ENCODE results near the gene STX2.
"Not testable (repeated sequence)": the region's sequence is repeated elsewhere in the genome, so short reads cannot be mapped to it uniquely, and the experiment has no call there.

The STX2 gene

DNA sequence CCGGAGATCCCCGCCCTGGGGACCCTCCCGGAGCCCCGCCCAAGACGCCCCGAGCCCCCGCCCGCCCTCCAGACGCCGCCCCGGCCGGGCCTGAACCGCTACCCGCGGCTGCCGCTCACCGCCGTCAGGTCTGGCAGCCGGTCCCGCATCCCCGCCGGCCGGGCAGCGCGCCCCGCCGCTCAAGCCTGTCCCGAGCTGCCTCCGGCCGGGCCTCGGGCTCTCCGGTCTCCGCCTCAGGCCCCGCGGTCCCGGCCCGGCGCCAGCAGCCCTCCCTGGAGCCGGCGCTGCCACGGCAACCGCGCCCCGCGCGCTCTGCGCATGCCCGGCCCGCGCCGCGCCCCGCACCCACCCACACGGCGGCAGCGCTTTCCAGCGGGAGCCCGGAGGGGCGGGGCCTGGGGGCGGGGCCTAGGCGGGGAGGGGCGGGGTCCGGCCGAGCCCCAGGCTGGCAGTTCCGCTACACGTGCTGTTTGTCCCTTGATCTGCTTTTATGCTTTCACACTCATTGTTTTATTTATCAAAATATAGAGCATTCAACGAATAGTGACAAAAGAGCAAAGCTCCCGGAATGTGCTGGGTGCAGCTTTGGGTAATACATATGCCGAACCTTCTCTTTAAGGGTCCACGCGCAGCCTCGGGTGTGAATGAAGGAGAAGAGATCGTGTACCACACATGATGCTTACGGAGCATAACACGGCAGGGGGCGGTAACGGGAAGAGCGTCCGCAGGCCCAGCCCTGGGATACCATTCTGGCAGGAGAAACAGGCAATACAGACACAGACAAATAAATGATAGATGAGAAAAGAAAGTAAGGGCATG lies at the start of gene STX2:
TSS of gene STX2 (minus strand) at position 300 of the 819 bp plus-strand sequence. CDS start at position 149, 151 bp downstream.
- DNase-seq: peak; percentile 77 to 95 (median 86)

DNA sequence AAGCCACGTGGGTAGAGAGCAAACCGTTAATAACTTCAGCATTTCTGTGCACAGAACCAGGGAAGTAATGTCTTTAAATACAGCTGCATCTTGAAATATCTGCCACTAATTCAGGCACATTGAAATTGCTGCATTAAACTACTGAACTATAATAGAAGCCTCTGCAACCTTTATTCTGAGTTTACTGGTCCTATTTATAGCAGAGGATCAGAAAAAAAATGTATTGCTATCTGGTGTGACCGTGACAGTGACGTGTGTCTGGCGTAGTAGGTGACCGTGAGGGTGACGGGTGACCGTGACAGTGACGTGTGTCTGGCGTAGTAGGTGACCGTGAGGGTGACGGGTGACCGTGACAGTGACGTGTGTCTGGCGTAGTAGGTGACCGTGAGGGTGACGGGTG lies 48.1 kb upstream of the STX2 start:
- not testable (repeated sequence) for DNase-seq

- DNase-seq: no peak
Measured at GRCh38 chr12:130881548-130881947, 42.5 kb upstream of the STX2 start.

DNA sequence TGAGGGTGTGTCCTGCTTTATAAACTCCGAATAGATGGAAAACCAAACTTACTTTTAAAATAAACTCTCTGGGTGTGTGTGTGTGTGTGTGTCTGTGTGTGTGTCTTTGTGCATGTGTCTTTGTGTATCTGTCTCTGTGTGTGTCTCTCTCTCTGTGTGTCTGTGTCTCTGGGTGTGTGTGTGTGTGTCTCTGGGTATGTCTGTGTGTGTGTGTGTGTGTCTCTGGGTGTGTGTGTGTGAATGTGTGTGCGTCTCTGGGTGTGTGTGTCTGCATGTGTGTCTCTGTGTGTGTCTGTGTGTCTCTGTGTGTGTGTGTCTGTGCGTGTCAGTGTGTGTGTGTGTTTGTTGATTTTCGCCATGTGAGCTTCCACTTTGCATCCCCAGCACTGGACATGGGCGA lies 42.0 kb upstream of the STX2 start:
- DNase-seq: no peak

GRCh38 chr12:130880411-130880885 lies 41.4 kb upstream of the STX2 start:
- no peak for DNase-seq

- peak in 1 of 4 experiments; percentile 12 for DNase-seq
Measured at GRCh38 chr12:130879781-130880389, 40.8 kb upstream of the STX2 start.

DNA sequence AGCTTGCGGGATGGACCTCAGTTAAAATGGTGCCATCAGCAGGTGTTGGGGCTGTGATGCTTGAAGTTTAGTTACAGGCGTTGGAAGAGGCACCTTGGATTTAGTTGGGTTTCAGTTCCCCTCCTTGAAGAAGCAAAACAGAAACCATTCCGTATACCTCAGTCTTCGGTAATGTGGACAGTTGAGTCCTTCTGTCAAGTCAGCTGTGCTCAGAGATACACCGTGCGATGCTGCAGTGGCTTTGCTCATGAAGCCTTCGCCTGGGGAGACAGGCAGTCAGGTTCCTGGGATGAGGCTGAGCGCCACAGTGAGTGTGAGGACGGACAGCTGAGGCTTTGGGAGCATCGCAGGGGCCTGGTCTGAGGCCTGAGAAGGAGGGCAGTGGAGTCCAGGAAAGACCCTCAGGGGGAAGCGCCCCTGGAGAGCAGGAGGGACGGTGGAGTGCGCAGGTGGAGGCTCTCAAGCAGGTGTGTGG lies 40.2 kb upstream of the STX2 start:
- DNase-seq: no peak

DNA sequence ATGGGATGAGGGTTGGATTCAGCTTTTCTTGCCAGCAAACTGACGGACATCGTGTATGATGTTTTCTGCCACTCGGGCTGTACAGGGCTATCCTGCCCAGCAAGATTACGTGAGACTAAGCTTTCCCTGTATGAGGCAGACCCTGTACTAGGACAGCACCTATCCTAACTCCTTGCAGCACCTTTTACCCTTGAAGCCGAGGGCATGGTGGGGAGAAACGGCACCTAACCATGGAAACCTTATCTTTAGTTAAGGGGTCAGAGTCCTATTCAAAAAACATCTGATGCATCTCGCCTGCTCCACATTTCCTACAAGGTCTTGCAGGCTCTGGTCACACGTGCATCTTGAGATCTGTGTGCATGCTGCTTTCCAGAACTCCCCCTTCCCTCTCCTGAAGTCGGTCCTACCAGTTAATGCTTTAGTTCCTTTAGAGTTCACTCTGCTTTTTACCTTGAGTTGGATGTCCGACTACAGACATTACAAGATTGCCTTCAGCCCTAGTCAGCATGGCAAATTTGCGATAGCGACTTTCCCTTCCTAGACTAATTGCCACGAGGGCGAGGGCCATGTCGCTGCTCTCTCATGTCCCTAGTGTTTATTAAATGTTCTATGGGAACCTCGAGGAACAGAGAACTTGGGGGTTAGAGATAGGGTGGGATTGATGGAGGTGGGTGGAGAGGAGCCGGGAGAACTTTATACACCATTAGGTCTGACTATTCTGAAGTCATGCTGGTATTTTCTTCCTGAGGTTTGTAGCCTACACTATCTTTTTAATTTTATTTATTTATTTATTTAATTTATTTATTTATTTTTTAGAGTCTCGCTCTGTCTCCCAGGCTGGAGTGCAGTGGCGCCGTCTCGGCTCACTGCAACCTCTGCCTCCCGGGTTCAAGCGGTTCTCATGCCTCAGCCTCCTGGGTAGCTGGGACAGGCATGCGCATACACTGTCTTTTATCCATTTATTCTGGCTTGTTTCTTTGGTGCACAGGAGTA lies 39.4 kb upstream of the STX2 start:
- DNase-seq: no peak

DNA sequence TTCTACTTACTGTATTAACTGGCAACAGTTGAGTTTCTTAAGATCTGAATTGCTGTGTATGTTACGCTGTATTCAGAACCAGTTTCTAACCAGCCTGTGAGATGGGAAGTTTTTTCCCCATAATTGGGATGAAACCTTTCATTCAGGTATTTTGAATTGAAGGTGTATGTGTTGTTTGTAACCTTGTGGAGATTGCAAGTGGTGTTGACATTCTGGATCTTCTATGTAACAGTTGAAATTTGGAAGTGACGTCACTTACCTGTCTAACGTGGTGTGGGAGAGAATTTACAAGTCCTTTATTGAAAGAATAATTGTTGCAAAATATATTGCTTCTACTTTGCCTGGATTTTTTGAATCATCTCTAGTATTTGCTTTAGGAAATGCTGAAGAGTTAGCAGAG lies 38.3 kb upstream of the STX2 start:
- DNase-seq: no peak

GRCh38 chr12:130876758-130877157 lies 37.7 kb upstream of the STX2 start:
- DNase-seq: no peak

DNA sequence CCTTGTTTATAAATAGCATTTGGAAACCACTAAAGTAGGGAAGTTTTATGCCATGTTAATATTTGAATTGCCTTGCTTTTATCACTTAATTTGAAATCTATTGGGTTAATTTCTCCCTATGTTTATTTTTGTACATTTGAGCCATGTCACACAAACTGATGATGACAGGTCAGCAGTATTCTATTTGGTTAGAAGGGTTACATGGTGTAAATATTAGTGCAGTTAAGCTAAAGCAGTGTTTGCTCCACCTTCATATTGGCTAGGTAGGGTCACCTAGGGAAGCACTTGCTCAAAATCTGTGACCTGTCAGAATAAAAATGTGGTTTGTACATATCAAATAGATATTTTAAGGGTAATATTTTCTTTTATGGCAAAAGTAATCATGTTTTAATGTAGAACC lies 37.2 kb upstream of the STX2 start:
- no peak for DNase-seq

DNA sequence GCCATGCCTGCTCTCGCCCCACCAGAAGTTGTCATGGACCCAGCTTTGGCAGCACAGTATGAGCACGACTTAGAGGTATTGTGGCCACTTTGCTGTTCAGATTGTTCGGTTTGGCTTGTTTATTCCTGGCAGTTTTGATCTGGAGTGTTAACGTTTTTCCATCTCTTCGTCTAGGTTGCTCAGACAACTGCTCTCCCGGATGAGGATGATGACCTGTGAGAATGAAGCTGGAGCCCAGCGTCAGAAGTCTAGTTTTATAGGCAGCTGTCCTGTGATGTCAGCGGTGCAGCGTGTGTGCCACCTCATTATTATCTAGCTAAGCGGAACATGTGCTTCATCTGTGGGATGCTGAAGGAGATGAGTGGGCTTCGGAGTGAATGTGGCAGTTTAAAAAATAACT lies 36.7 kb upstream of the STX2 start:
- DNase-seq: not testable (repeated sequence)

DNA sequence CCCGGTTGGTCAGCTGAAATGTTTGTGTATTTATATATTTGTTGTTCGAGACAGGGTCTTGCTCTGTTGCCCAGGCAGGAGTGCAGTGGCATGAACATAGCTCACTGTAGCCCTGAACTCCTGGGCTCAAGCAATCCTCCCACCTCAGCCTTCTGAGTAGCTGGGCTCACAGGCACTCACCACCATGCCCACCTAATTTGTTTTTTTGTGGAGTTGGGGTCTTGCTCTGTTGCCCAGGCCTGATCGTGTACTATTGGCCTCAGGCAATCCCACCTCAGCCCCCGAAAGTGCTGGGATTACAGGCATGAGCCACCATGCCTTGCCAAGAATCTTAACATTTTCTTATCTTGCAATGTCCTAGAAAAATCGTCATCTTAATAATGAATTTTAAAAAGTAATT lies 36.1 kb upstream of the STX2 start:
- DNase-seq: no peak

DNA sequence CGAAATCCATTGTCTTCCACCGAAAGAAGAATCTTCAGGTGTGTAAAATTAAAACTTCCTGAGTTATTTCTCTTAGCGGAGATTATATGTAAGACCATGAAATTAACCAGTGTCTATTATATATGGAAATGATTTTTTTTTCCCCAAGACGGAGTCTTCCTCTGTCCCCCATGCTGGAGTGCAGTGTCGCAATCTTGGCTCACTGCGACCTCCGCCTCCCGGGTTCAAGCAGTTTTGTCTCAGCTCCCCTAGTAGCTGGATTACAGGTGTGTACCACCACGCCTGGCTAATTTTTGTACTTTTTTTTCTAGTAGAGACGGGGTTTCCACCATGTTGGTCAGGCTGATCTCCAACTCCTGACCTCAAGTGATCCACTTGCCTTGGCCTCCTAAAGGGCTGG lies 35.6 kb upstream of the STX2 start:
- DNase-seq: no peak

DNA sequence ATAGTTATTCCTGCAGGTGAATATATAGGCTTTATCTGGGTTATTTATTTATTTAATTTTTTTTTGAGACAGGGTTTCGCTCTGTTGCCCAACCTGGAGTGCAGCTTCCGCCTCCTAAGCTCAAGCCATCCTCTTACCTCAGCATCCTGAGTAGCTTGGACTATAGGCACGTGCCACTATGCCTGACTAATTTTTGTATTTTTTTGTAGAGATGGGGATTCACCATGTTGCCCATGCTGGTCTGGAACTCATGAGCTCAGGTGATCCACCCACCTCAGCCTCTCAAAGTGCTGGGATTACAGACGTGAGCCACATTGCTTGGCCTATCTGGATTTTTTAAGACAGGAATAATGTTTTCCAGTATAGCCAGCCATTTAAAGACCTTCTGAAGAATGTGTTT lies 34.8 kb upstream of the STX2 start:
- DNase-seq: no peak

DNA sequence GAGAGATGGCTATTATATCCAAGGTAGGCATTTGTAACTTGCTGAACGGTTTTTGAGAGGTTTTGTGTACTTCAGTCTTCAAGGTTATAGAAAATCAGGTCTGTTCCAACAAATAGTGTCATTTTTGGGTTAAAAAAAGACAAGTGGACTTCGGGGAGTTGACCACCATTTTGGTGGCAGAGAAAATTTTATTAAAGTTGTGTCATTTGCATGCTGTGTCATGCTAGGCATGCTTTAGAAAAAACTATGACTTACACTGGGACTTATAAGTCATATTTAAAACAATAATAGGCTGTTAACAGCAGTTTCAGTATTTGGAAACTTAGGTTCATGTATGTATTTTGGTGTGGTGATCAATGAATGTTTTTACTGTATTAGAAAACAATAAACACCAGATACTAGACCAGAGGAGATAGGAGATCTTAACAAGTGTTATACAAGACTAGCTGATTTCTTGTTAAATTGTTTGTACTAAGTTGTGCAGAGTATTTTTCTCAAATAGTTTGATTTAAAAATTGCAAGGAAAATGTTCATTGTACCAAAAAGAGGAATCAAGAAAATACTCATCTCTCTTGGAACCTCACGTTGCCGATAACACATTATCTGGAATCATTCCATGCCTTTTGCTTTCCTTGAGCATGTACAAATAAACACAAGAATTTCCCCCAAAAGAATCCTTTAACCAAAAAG lies 34.2 kb upstream of the STX2 start:
- no peak for DNase-seq

GRCh38 chr12:130872179-130873096 lies 33.4 kb upstream of the STX2 start:
- peak; percentile 21 to 54 (median 50) for DNase-seq

DNA sequence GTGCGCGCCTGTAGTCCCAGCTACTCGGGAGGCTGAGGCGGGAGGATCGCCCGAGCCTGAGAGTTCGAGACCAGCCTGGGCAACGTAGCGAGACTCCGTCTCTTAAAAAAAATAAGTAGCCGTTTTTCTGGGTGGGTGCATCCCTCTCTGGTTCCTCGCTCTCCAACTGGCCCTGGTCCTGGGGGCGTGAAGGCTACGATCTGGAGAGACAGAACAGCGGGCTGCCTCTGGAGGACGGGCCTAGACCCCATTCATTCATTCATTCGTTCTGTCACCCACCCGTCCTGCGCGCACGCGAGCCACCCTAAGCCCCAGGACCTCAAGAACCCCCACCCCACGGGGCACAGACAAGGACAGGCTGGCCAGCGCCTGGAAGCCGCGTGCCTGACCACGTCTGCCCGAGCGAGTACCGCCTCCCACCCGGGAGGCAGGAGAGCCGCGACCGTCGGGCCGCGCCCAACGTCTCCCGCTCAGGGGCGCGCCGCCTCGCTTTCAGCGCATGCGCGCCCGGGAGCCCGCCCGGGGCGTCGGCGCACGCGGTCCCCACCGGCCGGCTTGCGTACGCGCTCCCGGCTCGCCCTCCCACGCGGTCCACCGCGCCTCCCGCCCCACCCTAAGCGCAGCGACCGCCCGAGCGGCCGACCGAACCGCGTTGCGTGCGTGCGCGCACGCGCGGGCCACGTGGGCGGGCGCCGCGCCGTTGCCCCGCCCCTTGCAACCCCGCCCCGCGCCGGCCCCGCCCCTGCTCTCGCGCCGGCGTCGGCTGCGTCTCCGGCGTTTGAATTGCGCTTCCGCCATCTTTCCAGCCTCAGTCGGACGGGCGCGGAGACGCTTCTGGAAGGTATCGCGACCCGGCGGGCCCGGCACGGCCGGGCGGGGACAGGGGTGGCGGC lies 32.5 kb upstream of the STX2 start, which contains the start of gene RAN:
TSS of gene RAN (plus strand) at position 781 of the 893 bp plus-strand sequence. CDS start 528 bp downstream, outside the sequence.
- peak; percentile 75 to 93 (median 79) for DNase-seq

DNA sequence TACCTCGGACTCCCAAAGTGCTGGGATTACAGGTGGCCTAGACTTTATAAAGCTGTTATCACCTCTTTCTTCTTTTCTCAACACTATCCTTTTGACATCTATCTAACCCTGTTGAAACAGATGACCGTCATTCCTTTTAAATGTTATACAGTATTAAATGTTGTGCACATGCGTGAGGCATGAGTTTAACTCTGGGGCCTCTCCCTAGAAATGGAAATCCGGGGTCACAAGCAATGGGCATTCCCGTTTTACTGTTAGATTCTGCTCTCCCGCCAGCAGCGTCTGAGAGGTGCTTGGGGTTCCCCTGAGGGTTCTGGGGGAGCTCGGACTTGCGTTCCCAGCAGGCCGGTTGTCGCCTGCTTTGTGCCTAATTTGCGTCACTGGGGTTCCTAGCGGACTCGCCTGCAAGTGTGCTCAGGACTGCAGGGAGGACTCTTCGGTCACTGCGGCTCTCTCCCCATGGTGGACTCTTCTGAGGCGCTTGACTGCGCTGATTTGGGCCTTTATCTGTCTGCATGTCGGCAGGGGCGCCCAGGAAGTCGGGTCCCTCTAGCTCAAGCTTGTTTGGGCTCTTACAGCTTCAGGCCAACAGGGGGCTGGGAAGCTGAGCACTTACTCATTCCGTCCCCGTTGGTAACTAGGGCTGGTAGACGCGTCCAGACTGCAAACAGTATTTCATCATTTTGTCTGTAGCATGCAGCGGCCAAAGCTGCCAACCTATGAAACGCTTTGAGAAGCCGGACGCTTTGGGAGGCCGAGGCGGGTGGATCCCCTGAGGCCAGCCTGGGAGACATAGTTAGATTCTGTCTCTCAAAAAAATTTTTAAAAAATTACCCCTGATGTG lies 31.6 kb upstream of the STX2 start:
- DNase-seq: peak; percentile 16 to 38 (median 25)
